SW 1271 (cell line): ENCODE results near the gene RASSF7.

Experiments
- DNase-seq, 2 experiments: peaks; one replicate each; lab custom pipeline; 2025; lab: John Stamatoyannopoulos, UW

Gene RASSF7

GRCh38 chr11:532986-533585, 27.7 kb upstream of the RASSF7 start:
- no peak for DNase-seq

DNA sequence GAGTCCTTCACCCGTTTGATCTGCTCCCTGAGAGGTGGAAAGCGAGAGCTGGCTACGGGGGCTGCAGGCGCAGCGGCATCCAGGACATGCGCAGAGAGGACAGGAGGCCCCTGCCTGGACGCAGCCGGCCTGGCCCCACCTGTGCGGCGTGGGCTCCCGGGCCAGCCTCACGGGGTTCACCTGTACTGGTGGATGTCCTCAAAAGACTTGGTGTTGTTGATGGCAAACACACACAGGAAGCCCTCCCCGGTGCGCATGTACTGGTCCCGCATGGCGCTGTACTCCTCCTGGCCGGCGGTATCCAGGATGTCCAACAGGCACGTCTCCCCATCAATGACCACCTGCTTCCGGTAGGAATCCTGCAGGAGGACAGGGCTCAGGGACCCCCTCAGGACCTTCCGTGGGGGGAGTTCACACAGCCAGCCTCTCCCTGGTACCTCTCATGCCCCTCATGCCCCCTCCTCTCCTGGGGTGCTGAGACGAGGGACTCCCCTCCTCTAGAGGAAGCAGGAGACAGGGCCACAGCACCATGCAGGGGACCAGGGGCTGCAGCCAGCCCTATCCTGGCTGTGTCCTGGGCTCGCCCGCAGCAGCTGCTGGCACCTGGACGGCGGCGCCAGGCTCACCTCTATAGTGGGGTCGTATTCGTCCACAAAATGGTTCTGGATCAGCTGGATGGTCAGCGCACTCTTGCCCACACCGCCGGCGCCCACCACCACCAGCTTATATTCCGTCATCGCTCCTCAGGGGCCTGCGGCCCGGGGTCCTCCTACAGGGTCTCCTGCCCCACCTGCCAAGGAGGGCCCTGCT, 27.0 kb upstream of the RASSF7 start:
- DNase-seq, result no peak

DNA sequence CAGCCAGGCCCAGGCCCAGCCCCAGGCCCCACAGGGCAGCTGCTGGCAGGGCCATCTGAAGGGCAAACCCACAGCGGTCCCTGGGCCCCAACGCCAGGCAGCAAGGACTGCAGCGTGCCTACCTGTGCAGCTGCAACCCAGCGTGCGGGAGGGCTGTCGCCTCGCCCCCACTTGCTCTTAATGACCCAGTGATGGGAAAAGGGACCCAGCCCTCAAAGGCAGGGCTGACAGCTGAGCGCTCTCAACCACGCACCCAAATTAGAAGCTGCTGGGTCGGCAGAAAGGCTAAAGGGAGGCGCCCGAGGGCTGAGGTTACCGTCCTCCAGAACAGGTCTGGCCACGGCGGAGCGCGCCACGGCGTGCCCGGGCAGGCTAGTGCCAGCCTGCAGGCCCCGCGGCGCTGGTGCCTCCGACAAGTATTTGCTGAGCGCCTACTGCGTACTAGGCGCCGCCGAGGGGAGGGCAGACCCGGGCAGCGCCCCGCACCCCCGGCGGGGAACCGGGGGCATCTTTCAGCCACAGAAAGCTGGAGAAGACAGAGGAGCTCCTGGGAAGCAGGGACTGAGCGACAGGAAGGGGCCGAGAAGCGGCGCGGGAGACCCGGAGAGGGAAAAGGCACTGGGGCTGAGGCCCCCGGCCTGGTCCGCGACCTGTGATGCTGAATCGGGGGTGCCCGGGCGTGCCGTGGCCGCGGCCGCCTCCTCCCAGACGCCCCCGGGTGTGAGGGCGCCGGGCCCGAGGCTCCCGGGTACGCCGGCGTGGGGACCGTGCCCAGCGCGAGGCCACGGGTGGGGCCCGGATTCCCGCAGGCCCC, 26.2 kb upstream of the RASSF7 start:
- DNase-seq, result no peak

DNA sequence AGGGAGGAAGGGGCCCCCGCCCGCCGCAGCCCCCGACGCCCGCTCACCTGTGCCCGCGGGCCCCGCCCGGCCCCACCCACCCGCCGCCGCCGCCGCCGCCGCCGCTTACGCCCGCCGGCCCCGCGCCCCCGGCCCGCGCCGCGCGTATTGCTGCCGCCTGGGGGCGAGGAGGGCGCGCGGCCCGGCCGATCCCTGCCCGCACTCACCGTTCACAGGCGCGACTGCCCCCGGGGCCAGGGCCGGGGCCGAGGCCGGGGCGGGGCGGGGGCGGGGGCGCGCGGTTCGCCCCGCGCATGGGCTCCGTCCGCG, 25.6 kb upstream of the RASSF7 start:
- DNase-seq, result no peak

- peak; percentile 70 to 87 for DNase-seq
Measured at GRCh38 chr11:535519-536454, 25.0 kb upstream of the RASSF7 start, which contains the start of gene HRAS. Gene HRAS (minus strand): TSS chr11:535576.

DNA sequence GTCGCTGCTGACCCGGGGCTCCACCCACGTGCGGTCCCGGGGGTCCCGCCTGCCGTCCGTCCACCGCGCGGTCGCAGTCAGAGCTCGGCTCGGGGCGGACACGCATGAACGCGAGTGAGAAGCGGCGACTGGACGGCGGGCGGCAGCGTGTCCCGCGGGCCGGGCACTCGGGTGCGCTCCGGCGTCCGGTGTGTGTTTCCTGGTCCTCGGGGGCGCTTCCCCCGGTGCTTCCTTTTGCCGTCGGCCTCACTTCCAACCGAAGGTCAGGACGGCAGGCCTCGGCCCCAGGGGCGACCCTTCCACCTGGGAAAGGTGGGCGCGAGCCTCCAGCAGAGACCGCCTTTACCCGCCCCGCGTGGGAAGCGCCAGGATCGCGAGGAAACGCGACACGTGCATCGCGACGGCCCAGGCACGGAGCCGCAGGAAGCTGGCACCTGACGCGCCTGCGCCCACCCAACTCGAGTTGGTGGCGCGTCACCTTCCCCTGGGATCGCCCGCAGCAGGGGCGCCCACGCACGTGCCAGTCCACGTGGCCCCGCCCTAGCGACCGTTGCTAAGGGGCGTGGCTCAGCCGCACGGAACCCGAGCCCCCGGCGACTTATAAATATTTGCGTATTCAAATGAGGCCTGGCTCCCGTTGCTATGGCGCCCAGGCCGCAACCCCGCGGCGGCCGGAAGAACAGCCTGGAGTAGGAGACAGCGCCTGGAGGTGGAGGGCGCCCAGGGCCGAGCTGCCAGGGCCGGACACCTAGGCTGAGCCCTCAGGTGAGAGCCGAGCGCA, 23.7 kb upstream of the RASSF7 start, which contains the start of gene LRRC56:
Gene LRRC56, plus strand, starts transcription at position 687 of the 781 bp plus-strand sequence. CDS start 3,158 bp downstream, outside the sequence.
- DNase-seq, result peak in 1 of 2 experiments; percentile 49

DNA sequence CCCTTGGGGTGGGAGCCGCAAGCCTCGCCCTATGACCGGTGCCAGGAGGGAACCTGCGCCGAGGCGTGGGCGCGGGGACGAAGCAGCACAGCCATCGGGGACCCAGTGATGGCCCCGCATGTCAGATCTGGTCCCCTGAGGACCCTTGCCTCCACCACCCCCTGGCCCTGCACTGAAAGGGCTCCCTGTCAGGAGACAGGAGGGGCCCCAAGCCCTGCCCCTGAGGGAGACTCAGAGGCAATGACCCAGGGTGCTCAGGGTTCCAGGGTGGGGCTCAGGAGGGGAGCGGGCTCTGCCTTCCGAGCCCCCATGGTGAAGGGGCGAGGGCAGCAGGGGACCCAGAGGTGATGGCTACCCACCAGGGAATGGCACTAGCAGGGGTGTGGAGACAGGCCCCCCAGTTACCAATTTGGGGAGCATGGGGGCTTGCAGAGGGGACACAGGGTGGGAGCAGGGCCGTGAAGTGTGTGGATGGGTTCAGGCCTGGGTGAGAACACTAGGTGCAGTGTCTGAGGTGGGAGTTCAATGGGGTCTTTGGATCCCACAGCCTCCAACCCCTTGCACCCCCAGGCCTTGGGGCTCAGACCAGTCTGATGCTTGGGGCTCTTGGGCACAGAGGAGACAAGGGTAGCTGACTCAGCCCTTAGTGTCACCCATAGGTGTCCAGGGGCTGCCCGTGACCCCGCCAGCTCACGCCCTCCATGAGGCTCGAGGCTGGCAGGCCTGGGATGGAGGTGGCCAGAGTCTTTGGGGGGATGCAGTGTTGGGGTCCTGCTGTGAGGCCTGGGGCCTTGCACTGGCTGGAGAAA, 22.9 kb upstream of the RASSF7 start:
- no peak for DNase-seq

GRCh38 chr11:538431-539051, 22.2 kb upstream of the RASSF7 start:
- DNase-seq, result no peak

DNA sequence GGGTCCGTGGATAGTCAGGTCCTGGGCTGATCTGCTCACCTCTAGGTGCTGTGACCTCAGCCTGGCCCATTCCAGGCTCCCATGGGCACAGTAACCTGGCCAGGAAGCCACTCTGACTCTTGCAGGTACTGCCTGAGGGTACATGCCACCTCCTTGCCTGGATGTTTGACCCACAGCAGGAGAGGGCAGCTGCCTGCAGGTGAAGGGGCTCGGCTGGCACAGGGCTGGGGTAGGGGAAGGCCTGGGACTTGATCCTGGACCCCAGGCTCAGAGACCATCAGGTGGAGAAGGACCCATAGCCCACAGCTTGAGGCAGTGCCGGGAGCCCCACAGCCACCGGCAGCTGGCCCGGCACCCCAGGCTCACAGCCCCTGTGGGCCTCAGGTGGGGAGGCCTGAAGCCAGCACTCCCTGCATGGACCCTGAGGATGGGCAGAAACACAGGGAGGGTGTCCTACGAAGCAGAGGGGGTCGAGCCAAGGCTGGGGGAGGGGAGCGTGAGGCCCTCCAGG, 20.7 kb upstream of the RASSF7 start:
- no peak for DNase-seq

- DNase-seq, result no peak
Measured at GRCh38 chr11:540583-541432, 20.0 kb upstream of the RASSF7 start.

- no peak for DNase-seq
Measured at GRCh38 chr11:541433-541885, 19.3 kb upstream of the RASSF7 start.

GRCh38 chr11:544817-545166, 16.0 kb upstream of the RASSF7 start:
- no peak for DNase-seq

DNA sequence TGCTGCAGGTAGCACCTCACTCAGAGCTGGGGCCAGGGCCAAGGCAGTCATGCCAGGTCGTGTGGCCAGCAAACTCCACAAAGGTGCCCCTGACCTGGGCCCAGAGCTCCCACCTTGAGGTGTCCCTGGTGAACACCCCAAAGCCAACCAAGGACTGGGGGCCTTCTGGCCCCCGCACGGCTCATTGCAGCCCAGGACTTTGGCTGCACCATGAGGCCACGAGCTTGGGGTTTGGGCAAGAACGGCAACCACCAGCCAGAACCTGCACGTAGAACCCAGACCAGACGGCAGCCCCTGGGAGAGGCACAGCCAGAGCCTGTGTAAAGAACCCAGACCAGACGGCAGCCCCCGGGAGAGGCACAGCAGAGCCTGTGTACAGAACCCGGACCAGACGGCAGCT, 15.6 kb upstream of the RASSF7 start:
- DNase-seq, result no peak

DNA sequence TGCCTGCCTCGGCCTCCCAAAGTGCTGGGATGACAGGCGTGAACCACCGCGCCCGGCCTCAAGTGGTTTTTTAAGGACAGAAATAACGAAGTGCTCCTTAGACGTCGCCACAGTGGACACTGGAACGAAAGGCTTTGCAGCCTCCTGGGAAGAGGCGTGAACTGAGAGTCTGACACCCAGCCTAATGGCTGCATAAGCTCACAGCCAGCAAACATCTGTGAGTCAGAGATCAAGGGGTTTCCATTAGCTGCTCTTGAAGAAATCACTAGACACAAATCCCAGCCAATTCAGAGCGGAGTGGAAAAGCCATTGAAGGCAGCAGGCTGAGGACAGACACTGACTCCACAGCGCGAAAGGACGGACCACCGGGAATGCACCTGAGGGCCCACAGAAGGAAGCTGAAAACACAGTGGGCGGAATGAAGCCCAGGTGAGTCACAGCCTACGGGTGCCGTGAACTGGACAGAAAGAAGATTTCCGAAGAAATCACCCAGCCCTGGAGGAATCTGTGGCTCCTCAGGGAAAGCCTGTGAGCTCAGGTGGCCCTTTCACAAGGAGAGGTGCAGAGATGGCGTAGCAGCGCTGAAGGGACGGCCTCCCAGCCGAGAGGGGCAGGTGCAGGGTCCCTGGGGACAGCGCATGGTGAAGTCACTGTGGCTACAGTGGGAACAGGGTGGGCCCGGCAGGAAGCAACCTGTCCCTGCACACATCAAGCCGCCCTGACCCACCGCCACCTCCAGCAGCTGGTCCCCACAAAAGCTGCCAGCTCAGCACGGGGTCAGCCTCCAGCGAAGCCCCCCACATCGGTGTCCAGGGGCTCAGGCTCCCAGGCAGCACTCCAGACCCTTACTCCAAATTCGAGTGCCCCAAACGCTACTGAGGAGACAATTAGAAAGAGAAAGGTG, 11.8 kb upstream of the RASSF7 start:
- DNase-seq, result no peak

GRCh38 chr11:550021-550745, 10.6 kb upstream of the RASSF7 start:
- DNase-seq, result no peak

- DNase-seq, result no peak
Measured at GRCh38 chr11:550746-551085, 10.1 kb upstream of the RASSF7 start.

DNA sequence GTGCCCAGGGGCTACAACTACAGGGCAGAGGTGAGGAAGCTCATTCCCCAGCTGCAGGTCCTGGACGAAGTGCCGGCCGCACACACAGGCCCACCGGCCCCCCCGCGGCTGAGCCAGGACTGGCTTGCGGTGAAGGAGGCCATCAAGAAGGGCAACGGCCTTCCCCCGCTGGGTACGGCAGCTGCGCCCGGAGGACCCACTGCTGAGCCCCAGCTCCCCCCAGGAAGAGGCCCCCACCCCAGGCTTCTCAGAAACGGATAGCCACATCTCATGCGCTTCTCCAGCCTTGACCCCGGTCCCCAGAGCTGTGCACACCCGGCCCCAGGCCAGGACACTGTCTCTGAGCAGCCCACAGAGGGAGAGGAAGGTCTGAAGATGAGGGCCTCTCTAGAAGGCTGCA, 9.6 kb upstream of the RASSF7 start:
- DNase-seq, result no peak
